Endothelial cell of umbilical vein (primary cell): ENCODE data around the gene WDR37.

Experiments
- GATA2 ChIP-seq: IDR thresholded peaks from 2 replicates; pipeline ENCODE4 v1.7.0; 2011; ENCODE audit warnings: low read depth, mild to moderate bottlenecking, moderate library complexity, mixed read lengths, low read length; ENCODE audit not compliant: insufficient read length, insufficient read depth
- TF ChIP-seq, protein P1 (sequence below), 2 donors: IDR thresholded peaks; 1 replicate in 1 of 2; 2 replicates in 1 of 2; pipeline ENCODE4 v1.5.1; 2011; ENCODE audit warnings: low read length in 2 of 2, mild to moderate bottlenecking in 2 of 2, moderate library complexity in 2 of 2, control low read depth in 1 of 2, inconsistent platforms in 1 of 2, low read depth in 1 of 2; ENCODE audit not compliant: insufficient read depth in 1 of 2; ENCODE audit errors: extremely low read depth in 1 of 2

GRCh38 chr10:1128115-1128514 is 71.9 kb downstream of the WDR37 start:
- no peak for TF ChIP-seq GATA2
- TF ChIP-seq, protein P1, sequence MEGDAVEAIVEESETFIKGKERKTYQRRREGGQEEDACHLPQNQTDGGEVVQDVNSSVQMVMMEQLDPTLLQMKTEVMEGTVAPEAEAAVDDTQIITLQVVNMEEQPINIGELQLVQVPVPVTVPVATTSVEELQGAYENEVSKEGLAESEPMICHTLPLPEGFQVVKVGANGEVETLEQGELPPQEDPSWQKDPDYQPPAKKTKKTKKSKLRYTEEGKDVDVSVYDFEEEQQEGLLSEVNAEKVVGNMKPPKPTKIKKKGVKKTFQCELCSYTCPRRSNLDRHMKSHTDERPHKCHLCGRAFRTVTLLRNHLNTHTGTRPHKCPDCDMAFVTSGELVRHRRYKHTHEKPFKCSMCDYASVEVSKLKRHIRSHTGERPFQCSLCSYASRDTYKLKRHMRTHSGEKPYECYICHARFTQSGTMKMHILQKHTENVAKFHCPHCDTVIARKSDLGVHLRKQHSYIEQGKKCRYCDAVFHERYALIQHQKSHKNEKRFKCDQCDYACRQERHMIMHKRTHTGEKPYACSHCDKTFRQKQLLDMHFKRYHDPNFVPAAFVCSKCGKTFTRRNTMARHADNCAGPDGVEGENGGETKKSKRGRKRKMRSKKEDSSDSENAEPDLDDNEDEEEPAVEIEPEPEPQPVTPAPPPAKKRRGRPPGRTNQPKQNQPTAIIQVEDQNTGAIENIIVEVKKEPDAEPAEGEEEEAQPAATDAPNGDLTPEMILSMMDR (IDR thresholded peaks at IDR 0.05; ENCODE audit: extremely low read depth in 1 of 2, insufficient read depth in 1 of 2, low read depth in 1 of 2, low read length in 2 of 2), result no peak
